Right cardiac atrium (tissue), 5 donors: ENCODE data around the gene TNS4. TPM values are rescaled to one million over a fixed set of nuclear protein-coding genes. Genes with fewer than 3 reads are reported as not detected.
A peak's percentile ranks its signal among the peaks of the same experiment; 100 is the strongest.

Experiments
- ATAC-seq, 2 donors: fragments of 200-7000 bp; cut with Tn5 transposase; one replicate each; pipeline versions ENCODE4 v1.8.0 to v1.9.1; 2020; ENCODE audit warnings: moderate library complexity in 2 of 2, mild to moderate bottlenecking in 1 of 2
- DNase-seq, 3 donors: peaks; one replicate each; pipeline ENCODE4 v3.0.0-alpha.2; 2020
- H3K27ac ChIP-seq: one replicate; pipeline ENCODE4 v1.5.1; 2013; ENCODE audit warnings: mild to moderate bottlenecking, low read length, control low read depth, moderate library complexity
- H3K27me3 ChIP-seq: one replicate; pipeline ENCODE4 v1.6.1; 2013; ENCODE audit not compliant: control insufficient read depth, insufficient read depth
- H3K4me1 ChIP-seq: one replicate; pipeline ENCODE4 v1.6.1; 2013; ENCODE audit warnings: low read length; ENCODE audit not compliant: control insufficient read depth, insufficient read depth
- H3K4me3 ChIP-seq: one replicate; pipeline ENCODE4 v1.5.1; 2013; ENCODE audit warnings: low read length, control low read depth
- H3K9me3 ChIP-seq: one replicate; pipeline ENCODE4 v1.6.1; 2013; ENCODE audit warnings: low read length; ENCODE audit not compliant: control insufficient read depth
- WGBS: extraction: QIAGEN DNeasy Blood & Tissue Kit; methylation state at CpG from one replicate; pipeline ENCODE4 v1.1.7; 2013; 5-methylcytosine and 5-hydroxymethylcytosine counted together
- intact Hi-C, 4 donors: fragments of 100-400 bp; cut with DNase I; formaldehyde crosslinking; loops; one replicate each; pipeline versions ENCODE4 v1.11.0 to v1.14.0; 2022 to 2023
- polyA plus RNA-seq: library from polyadenylated mRNA; stranded (reverse); fragments of 200-250 nt; gene quantifications from one replicate; pipeline ENCODE4 v1.2.3, GENCODE V29; 2013
- total RNA-seq, 4 donors: library from RNA; stranded (reverse); fragmentation: NEBNext Ultra II Directional; extraction: Animal tissue kit (Norgen Biotek cat#: 25700); gene quantifications; one replicate each; pipeline ENCODE4 v1.2.1, GENCODE V29; 2021
- donor health status: healthy with polysubstance abuse.
- donor health status: DM: no; HTN: yes; CAD: no.
- donor health status: DM: no; HTN: no; CAD: no.
- donor health status: DM: no; HTN: yes; CAD: no; lungs with severe emphysema.
- donor health status: DM: yes; HTN: yes; CAD: no.

Gene TNS4
- total and polyA plus RNA-seq, 5 donors = 0.14 TPM; not detected in 4

GRCh38 chr17:40515491-40516041, 14.1 kb upstream of the TNS4 start:
- Histone ChIP-seq H3K4me3 (no peak overlapping the region), H3K4me1 (no peaks in the 10 kb centered on the region), H3K27me3 (no peaks in the 10 kb centered on the region), H3K27ac (no peak overlapping the region), H3K9me3 (no peaks in the 10 kb centered on the region)
- 61% methylated on average over 11 of the region's 11 CpGs for WGBS
- no peak for ATAC-seq
- DNase-seq = peak in 1 of 3 donors; percentile 23
- intact Hi-C loops = no loop called here

GRCh38 chr17:40515011-40515410, 13.6 kb upstream of the TNS4 start:
- WGBS = 84% methylated on average over 4 of the region's 4 CpGs
- intact Hi-C loops = no loop called here

DNA sequence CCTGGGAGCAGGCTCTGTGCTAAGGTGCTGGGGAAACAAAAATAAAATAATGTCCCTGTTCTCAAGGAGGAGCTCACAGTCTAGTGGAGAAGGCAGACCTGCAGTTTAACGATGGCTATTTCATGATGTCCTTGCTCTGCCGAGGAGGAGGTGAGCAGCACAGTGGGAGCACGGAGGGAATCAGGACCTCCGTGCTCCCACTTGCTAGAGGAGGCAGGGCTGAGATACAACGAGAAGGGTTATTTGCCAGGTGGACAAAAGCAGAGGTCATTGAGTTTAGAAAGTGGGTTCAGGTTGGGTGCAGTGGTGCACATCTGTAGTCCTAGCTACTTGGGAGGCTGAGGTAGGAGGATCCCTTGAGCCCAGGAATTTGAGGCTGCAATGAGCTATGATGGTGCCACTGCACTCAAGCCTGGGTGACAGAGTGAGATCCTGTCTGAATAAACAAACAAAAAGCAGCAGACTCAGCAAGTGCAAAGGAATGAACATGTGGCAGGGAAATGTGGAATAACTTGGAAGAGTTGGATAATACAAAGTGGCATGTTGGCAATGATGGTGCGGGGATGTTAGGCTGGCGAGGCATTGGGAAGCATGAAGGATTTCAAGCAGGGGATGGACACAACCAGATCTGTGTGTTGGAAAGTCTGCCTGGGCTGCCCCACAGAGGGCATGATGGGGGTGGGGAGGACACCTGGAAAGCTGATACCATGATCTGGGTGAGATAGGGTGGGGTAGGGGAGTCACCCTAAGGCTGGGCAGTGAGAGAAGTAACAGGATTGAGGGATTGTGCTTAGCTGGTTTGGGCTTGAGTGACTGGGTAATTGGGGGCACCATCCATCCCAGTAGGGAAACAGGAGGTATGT, 12.8 kb upstream of the TNS4 start:
- H3K9me3 ChIP-seq = no peaks in the 10 kb centered on the region
- intact Hi-C loops = no loop called here
- 96% methylated on average over 7 of the region's 7 CpGs for WGBS
- ATAC-seq (no peak), DNase-seq (peak in 1 of 3 donors; percentile 11)
- no peaks in the 10 kb centered on the region for H3K4me1 ChIP-seq
- no peak overlapping the region for H3K27ac ChIP-seq
- H3K4me3 ChIP-seq = no peak overlapping the region
- H3K27me3 ChIP-seq = no peaks in the 10 kb centered on the region

More at GRCh38 chr17:40515011-40515410, 13.6 kb upstream of the TNS4 start:
- H3K9me3 ChIP-seq = no peaks in the 10 kb centered on the region
- no peak for ATAC-seq
- H3K4me1 ChIP-seq = no peaks in the 10 kb centered on the region
- H3K4me3 ChIP-seq = no peak overlapping the region
- H3K27ac ChIP-seq = no peak overlapping the region
- DNase-seq = no peak
- H3K27me3 ChIP-seq = no peaks in the 10 kb centered on the region

DNA sequence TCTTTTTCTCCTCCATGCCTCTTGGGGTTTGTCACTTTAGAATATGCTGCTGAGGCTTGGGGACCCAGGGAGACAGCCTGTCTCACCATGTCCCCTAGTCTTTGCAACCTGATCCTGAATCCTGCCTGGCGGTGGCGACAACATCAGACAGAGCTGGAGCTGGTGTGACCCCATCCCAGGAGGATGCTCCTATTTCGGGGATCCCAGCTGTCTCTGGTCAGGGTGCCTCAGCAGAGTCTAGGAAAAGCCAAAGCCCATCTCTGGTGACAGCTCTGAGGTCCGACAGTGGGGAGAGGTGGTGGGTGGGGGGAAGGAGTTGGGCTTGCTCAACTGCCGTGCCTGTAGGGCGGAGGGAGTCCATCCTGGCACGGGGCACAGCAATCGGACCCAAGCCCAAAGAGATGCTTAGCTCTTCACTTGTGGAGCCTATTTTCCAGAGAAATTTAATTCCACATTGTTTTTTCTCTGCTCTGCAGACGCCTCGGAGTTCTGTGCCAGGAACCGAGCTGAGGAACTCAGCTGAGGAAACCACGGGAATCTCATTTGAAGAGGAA, 10.3 kb upstream of the TNS4 start:
- Histone ChIP-seq H3K4me3 (no peak overlapping the region), H3K27ac (no peak overlapping the region), H3K27me3 (no peaks in the 10 kb centered on the region), H3K4me1 (no peaks in the 10 kb centered on the region), H3K9me3 (no peaks in the 10 kb centered on the region)
- DNase-seq (peak in 1 of 3 donors; percentile 30), ATAC-seq (no peak)
- intact Hi-C loops = no loop called here
- 71% methylated on average over 12 of the region's 12 CpGs for WGBS

DNA sequence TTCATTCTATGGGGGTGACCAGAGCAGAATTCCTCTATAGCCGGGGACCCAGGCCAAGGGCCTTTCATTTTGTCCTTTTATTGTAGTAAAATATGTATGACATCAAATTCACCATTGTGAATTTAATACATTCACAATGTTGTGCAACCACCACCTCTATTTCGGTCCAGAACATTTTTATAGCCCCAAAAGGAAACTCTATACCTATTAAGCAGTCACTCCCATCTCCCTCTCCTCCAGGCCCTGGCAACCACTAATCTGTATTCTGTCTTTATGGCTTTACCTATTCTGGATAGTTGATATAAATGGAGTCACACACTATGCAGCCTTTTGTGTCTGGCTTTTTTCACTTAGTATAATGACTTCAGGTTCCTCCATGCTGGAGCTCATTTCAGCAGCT, 9.7 kb upstream of the TNS4 start:
- intact Hi-C loops = no loop called here
- Histone ChIP-seq H3K4me3 (no peak overlapping the region), H3K27ac (no peak overlapping the region), H3K27me3 (no peaks in the 10 kb centered on the region), H3K4me1 (no peaks in the 10 kb centered on the region), H3K9me3 (no peaks in the 10 kb centered on the region)
- DNase-seq (no peak), ATAC-seq (no peak)
- WGBS = 95% methylated on average over 2 of the region's 2 CpGs

DNA sequence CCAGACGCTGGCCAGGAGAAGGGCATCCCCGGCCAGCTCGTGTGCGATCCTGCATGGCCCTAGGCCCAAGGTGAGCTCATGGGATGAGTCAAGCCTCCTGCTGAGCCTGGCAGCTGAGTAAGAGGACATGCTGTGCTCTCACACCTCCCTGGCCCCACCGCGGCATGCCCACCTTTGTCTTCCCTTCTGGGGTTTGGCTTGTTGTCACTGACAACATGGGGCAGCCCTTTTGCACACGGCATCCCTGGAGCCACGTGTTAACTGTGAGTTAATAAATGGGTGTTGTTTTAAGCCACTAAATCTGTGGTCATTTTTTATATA, 8.9 kb upstream of the TNS4 start:
- Histone ChIP-seq H3K4me3 (no peak overlapping the region), H3K9me3 (no peaks in the 10 kb centered on the region), H3K27me3 (no peaks in the 10 kb centered on the region), H3K27ac (no peak overlapping the region), H3K4me1 (no peaks in the 10 kb centered on the region)
- DNase-seq = no peak
- WGBS = 79% methylated on average over 8 of the region's 8 CpGs
- intact Hi-C loops = no loop called here
- peak; percentile 58 to 68 for ATAC-seq

- WGBS = 82% methylated on average over 10 of the region's 10 CpGs
- peak in 1 of 3 donors; percentile 16 for DNase-seq
These were observed 8.4 kb upstream of the TNS4 start for GRCh38 chr17:40509626-40510327.

GRCh38 chr17:40506786-40507185, 5.4 kb upstream of the TNS4 start:
- Histone ChIP-seq H3K4me1 (no peaks in the 10 kb centered on the region), H3K4me3 (no peak overlapping the region), H3K27me3 (no peaks in the 10 kb centered on the region), H3K9me3 (no peaks in the 10 kb centered on the region), H3K27ac (no peak overlapping the region)
- intact Hi-C loops = no loop called here
- ATAC-seq = no peak
- no peak for DNase-seq
- WGBS = 81% methylated on average over 5 of the region's 5 CpGs

More at GRCh38 chr17:40509626-40510327, 8.4 kb upstream of the TNS4 start:
- Histone ChIP-seq H3K27ac (no peak overlapping the region), H3K4me3 (no peak overlapping the region), H3K4me1 (no peaks in the 10 kb centered on the region), H3K9me3 (no peaks in the 10 kb centered on the region), H3K27me3 (no peaks in the 10 kb centered on the region)
- peak; percentile 36 to 72 for ATAC-seq
- intact Hi-C loops = no loop called here

DNA sequence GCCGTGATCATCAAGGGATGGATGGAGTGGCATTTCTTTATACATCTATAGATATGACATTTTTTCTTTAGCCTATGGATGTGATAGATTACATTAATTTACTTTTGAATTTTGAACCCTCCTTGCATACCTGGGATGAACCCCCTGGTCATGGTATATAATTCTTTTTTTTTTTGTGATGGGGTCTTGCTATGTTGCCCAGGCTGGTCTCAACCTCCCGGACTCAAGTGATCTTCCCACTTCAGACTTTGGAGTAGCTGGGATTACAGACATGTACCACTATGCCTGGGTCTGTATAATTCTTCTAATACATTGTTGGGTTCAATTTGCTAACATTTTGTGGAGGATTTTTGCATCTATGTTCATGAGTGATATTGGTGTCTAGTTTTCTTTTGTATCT, 1.7 kb upstream of the TNS4 start:
- ATAC-seq (no peak), DNase-seq (no peak)
- Histone ChIP-seq H3K27me3 (no peaks in the 10 kb centered on the region), H3K9me3 (no peaks in the 10 kb centered on the region), H3K4me1 (peaks cover 9% of the 10 kb centered on the region), H3K4me3 (no peak overlapping the region), H3K27ac (no peak overlapping the region)
- 97% methylated on average over 2 of the region's 2 CpGs for WGBS
- intact Hi-C loops = no loop called here

GRCh38 chr17:40502716-40503115, 1.3 kb upstream of the TNS4 start:
- Histone ChIP-seq H3K27ac (no peak overlapping the region), H3K9me3 (no peaks in the 10 kb centered on the region), H3K4me3 (no peak overlapping the region), H3K27me3 (no peaks in the 10 kb centered on the region), H3K4me1 (peaks cover 9% of the 10 kb centered on the region)
- 95% methylated on average over 5 of the region's 5 CpGs for WGBS
- intact Hi-C loops = no loop called here
- DNase-seq (peak in 1 of 3 donors; percentile 42), ATAC-seq (no peak)

DNA sequence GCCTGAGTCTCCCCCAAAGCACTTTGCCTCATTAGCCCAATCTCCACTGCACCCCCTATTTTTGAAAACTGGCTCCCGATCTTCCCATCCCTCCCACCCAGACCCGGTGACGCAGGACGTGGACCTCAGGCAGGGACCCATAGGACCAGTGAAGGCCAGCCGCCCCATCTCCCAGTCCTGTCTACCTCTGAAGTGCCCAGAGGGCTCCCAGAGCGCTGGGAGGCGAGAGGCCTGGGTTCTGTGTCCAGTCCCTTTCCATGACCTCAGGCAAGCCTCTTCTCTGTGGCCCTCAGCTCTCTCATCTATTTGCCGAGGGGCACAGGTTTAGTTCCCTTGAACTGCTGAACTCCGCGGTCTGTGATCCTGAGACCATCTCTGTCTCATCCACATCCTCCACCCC, 714 bp downstream of the TNS4 start:
- Histone ChIP-seq H3K4me3 (no peak overlapping the region), H3K27me3 (no peaks in the 10 kb centered on the region), H3K27ac (no peak overlapping the region), H3K4me1 (peaks cover 9% of the 10 kb centered on the region), H3K9me3 (no peaks in the 10 kb centered on the region)
- no peak for ATAC-seq
- 94% methylated on average over 10 of the region's 10 CpGs for WGBS
- DNase-seq = peak in 1 of 3 donors; percentile 46
- intact Hi-C loops = no loop called here
